ENCODE data around the gene TSPYL1.

The TSPYL1 gene

GRCh38 chr6:116246089-116246488 is 33.6 kb downstream of the TSPYL1 start:
- no peak overlapping the region for H3K4me3 ChIP-seq (ENCODE audit: low read depth, low read length)
- no peaks in the 10 kb centered on the region for H3K36me3 ChIP-seq (replicated peaks)
- no peaks in the 10 kb centered on the region for H3K27me3 ChIP-seq (replicated peaks)
- in situ Hi-C loops (cut with HindIII; ENCODE audit: low pct_ligation_motif_present, low sequenced_read_pairs): no loop called here
- peak overlapping the region; percentile 23 for H3K27ac ChIP-seq
- peak; percentile 84 for DNase-seq
- no peak for TF ChIP-seq CTCF (IDR thresholded peaks at IDR 0.05; ENCODE audit: low read depth, low read length, missing control alignments)

- no peak for TF ChIP-seq CTCF (IDR thresholded peaks at IDR 0.05; ENCODE audit: low read depth, low read length, missing control alignments)
- Histone ChIP-seq H3K4me3 (ENCODE audit: low read depth, low read length) (no peak overlapping the region), H3K27me3 (replicated peaks) (no peaks in the 10 kb centered on the region), H3K36me3 (replicated peaks) (no peaks in the 10 kb centered on the region), H3K27ac (no peak overlapping the region)
- DNase-seq: no peak
- in situ Hi-C loops (cut with HindIII; ENCODE audit: low pct_ligation_motif_present, low sequenced_read_pairs): no loop called here
These were observed 35.4 kb downstream of the TSPYL1 start for GRCh38 chr6:116244284-116244683.

GRCh38 chr6:116239856-116240255 is 39.9 kb downstream of the TSPYL1 start:
- in situ Hi-C loops (cut with HindIII; ENCODE audit: low pct_ligation_motif_present, low sequenced_read_pairs): no loop called here
- no peak for TF ChIP-seq CTCF (IDR thresholded peaks at IDR 0.05; ENCODE audit: low read depth, low read length, missing control alignments)
- no peak for DNase-seq

GRCh38 chr6:116239256-116239655 is 40.5 kb downstream of the TSPYL1 start:
- no peaks in the 10 kb centered on the region for H3K27me3 ChIP-seq (replicated peaks)
- no peaks in the 10 kb centered on the region for H3K36me3 ChIP-seq (replicated peaks)
- H3K27ac ChIP-seq: no peak overlapping the region
- no peak for DNase-seq
- no peak for TF ChIP-seq CTCF (IDR thresholded peaks at IDR 0.05; ENCODE audit: low read depth, low read length, missing control alignments)
- H3K4me3 ChIP-seq (ENCODE audit: low read depth, low read length): no peak overlapping the region
- in situ Hi-C loops (cut with HindIII; ENCODE audit: low pct_ligation_motif_present, low sequenced_read_pairs): no loop called here

More at GRCh38 chr6:116239856-116240255, 39.9 kb downstream of the TSPYL1 start:
- Histone ChIP-seq H3K27ac (no peak overlapping the region), H3K36me3 (replicated peaks) (no peaks in the 10 kb centered on the region), H3K4me3 (ENCODE audit: low read depth, low read length) (no peak overlapping the region), H3K27me3 (replicated peaks) (no peaks in the 10 kb centered on the region)

GRCh38 chr6:116238083-116238482 is 41.6 kb downstream of the TSPYL1 start:
- H3K27ac ChIP-seq: no peak overlapping the region
- TF ChIP-seq CTCF (IDR thresholded peaks at IDR 0.05; ENCODE audit: low read depth, low read length, missing control alignments): no peak
- in situ Hi-C loops (cut with HindIII; ENCODE audit: low pct_ligation_motif_present, low sequenced_read_pairs): no loop called here

GRCh38 chr6:116234689-116235088 is 45.0 kb downstream of the TSPYL1 start:
- in situ Hi-C loops (cut with HindIII; ENCODE audit: low pct_ligation_motif_present, low sequenced_read_pairs): no loop called here
- no peaks in the 10 kb centered on the region for H3K27me3 ChIP-seq (replicated peaks)
- DNase-seq: no peak
- TF ChIP-seq CTCF (IDR thresholded peaks at IDR 0.05; ENCODE audit: low read depth, low read length, missing control alignments): no peak
- no peak overlapping the region for H3K27ac ChIP-seq
- H3K4me3 ChIP-seq (ENCODE audit: low read depth, low read length): no peak overlapping the region
- H3K36me3 ChIP-seq (replicated peaks): no peaks in the 10 kb centered on the region

More at GRCh38 chr6:116238083-116238482, 41.6 kb downstream of the TSPYL1 start:
- Histone ChIP-seq H3K36me3 (replicated peaks) (no peaks in the 10 kb centered on the region), H3K27me3 (replicated peaks) (no peaks in the 10 kb centered on the region), H3K4me3 (ENCODE audit: low read depth, low read length) (no peak overlapping the region)
- DNase-seq: no peak

Measured in brain microvascular endothelial cell (primary cell).